SK-MEL-5 (cell line): ENCODE data around the gene RUBCN. TPM values are rescaled to one million over a fixed set of nuclear protein-coding genes. Genes with fewer than 3 reads are reported as not detected.
"Not testable (repeated sequence)": the region's sequence is repeated elsewhere in the genome, so short reads cannot be mapped to it uniquely, and the experiment has no call there.

Experiments
- DNase-seq: peaks from one replicate; pipeline ENCODE4 v3.0.0-alpha.2; 2016; ENCODE audit warnings: low read depth, low spot score
- in situ Hi-C: cut with HindIII; loops from 2 replicates; pipeline ENCODE4 v1.10.0; 2016; ENCODE audit warnings: low sequenced_read_pairs, high pct_unique_total_duplicates, low pct_unique_long_range_greater_than_20kb
- total RNA-seq: library from RNA; depleted of rRNA; stranded (reverse); fragments of >200 nt; shearing (Covaris generic); gene quantifications from 2 replicates; pipeline ENCODE4 v1.2.3, GENCODE V29; 2014

RUBCN gene
- total RNA-seq, 1 experiment from 2014 or later, result 27.1 TPM

DNA sequence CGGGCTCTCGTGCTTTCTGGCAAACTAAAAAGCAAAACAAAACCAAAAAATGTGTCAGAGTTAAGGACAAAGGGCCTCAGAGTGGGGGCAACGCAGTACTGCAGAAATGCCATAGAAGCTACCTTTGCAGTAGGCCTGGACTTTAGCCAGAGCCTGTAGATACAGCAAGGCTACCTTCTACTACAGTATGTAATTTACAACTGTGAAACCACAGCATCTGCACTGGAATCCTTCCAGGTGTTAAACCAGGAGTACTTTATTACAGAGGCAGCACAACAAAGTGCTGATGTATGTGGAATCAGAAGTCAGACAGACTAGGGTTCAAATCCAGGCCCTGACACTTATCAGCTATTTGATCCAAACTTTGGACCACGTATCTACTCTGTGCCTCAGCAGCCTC lies 34.9 kb downstream of the RUBCN start:
- no peak for DNase-seq
- in situ Hi-C loops, result no loop called here

GRCh38 chr3:197700095-197700494 lies 36.6 kb downstream of the RUBCN start:
- no peak for DNase-seq
- in situ Hi-C loops, result no loop called here

DNA sequence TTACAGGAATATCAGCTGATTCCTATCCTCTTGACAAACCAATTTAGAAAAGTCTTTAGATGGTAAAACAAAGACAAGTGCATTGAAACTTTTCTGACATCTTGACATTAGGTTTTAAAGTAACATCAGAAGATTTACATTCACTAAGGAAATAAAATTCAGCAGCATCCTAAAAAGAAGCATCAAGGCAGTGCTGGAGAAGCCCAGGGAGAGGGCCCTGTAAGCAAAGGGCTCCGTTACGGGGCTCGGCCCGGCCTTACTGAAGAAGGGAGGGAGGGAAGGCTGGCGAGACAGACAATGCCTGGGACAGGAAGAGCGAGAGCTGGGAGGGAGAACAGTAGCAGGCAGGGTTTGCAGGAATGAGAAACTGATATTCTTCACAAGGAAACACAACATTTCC lies 39.3 kb downstream of the RUBCN start:
- DNase-seq, result no peak
- in situ Hi-C loops, result no loop called here

- no peak for DNase-seq
- in situ Hi-C loops, result no loop called here
Observed at GRCh38 chr3:197694251-197694650, 42.5 kb downstream of the RUBCN start.

DNA sequence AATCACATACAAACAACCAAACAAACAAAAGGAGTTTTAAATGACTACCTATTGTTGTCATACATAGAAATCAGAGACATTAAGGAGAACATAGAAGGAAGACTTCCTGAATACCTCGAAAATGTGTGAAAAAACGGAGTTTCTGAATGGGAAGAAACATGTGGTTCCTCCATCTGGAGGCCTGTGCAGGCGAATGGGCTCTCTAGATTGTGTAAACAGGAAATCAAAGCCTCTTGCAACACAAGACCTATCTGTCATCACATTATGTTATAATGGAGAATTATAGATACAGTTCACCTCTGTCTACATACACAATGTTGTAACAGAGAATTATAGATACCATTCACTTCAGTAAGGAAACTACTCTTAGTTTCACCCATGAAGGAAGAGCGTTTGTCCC lies 44.1 kb downstream of the RUBCN start:
- no peak for DNase-seq
- in situ Hi-C loops, result no loop called here

GRCh38 chr3:197690754-197691153 lies 46.0 kb downstream of the RUBCN start:
- DNase-seq, result no peak
- in situ Hi-C loops, result no loop called here

GRCh38 chr3:197687570-197687969 lies 49.1 kb downstream of the RUBCN start:
- DNase-seq, result no peak
- in situ Hi-C loops, result no loop called here

GRCh38 chr3:197686899-197687298 lies 49.8 kb downstream of the RUBCN start:
- no peak for DNase-seq
- in situ Hi-C loops, result no loop called here

DNA sequence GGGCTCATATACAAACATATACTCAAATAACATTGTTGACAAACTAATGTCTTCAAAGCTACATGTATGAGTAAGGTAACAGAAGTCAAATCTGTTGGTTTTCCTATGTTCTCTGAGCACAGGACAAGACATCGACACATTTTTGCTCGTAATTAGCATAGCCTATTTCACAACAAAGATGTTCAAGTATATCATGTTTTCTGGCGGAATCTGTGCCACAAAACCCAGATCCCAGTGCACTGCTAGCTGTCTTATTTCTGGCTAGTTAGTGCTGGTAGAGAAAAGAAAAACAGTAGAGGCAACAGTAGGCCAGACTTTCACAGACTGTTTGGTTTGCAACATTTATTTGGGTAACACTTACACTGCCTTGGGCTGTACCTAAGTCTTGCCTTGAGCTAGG lies 51.2 kb downstream of the RUBCN start:
- no peak for DNase-seq
- in situ Hi-C loops, result no loop called here

- in situ Hi-C loops, result no loop called here
- DNase-seq, result no peak
Observed at GRCh38 chr3:197683191-197683590, 53.5 kb downstream of the RUBCN start.

GRCh38 chr3:197682713-197683112 lies 54.0 kb downstream of the RUBCN start:
- in situ Hi-C loops, result no loop called here
- peak; percentile 11 for DNase-seq

GRCh38 chr3:197680955-197681521 lies 55.7 kb downstream of the RUBCN start:
- in situ Hi-C loops, result no loop called here
- peak; percentile 48 for DNase-seq

GRCh38 chr3:197675951-197676350 lies 60.8 kb downstream of the RUBCN start:
- in situ Hi-C loops, result no loop called here
- DNase-seq, result no peak

- DNase-seq, result no peak
- in situ Hi-C loops, result no loop called here
Observed at GRCh38 chr3:197675563-197675860, 61.2 kb downstream of the RUBCN start.

DNA sequence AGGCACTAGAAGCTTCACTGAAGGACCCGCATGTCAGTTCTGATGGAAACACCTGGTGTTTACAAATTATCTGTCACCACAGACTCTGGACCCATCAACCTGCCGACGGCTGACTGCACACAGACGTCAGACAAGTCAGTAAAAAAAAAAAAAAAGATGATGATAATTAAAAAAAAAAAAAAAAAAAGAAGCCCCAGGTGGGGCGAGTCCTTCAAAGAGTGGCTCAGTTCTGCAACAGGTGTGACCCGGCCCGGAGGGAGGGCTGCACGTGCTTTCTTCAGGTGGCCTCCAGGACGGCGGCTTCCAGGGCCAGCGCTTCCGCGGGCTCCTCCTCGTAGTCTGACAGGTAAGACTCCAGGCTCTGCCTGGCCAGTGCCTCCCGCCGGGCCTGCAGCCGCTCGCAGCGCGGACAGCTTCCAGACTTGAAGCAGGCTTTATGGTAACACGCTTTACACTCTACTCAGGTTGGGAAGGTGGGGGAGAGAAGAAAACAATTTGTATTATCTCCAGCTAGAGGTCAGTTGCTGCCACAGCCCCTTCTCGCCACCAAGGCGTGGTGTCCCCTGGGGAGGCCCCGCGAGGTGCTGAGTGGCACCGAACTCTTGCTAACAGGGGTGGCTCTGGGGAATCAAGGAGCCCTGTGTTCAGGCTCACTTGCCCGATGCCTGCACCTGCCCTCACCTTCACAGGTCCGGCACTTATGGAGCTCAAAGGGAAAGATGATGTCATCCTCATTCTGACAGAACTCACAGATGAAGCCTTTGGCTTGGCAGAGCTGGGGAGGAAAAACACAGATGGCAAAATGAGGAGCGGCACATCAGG lies 61.8 kb downstream of the RUBCN start:
- in situ Hi-C loops, result no loop called here

DNA sequence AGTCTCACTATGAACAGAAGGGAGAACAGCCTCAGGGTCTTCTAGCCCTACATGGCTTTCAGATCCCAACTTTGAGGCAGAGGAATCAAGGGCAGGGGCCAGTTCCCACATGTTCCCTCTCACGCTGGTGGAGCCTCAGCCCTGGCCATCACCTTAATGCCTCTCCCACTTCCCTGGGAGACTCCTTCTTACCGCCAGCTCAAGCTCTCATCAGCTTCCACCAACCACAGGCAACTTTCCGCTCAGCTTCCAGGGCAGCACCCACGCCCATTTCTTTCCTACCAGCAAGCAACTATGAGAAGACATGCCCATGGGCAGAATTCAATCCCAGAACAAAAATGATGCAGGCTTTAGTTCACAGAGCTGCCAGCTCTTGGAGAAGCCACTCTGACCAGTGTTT lies 63.5 kb downstream of the RUBCN start:
- in situ Hi-C loops, result no loop called here
- DNase-seq, result no peak

More for the DNA sequence above, 61.8 kb downstream of the RUBCN start:
- no peak for DNase-seq

DNA sequence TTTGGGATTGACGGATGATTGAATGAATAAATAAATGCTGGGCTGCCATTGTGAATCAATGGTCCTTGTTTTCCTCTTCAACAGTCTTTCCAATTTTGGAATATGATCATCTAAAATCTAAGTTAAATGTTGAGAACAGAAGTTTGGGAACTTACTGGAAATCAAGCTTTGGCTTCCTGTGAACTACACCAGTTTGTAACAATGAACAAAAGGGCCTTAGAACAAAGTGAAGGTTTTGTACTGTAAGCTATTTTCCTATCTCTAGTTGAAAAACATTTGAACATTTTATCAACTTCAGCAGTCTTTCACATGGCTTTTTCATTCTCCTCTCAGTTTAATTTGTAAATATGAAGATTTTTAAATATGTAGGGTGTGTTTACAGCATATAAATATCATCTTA lies 66.3 kb downstream of the RUBCN start:
- no peak for DNase-seq
- in situ Hi-C loops, result no loop called here

GRCh38 chr3:197667968-197668367 lies 68.7 kb downstream of the RUBCN start:
- in situ Hi-C loops, result no loop called here
- no peak for DNase-seq

DNA sequence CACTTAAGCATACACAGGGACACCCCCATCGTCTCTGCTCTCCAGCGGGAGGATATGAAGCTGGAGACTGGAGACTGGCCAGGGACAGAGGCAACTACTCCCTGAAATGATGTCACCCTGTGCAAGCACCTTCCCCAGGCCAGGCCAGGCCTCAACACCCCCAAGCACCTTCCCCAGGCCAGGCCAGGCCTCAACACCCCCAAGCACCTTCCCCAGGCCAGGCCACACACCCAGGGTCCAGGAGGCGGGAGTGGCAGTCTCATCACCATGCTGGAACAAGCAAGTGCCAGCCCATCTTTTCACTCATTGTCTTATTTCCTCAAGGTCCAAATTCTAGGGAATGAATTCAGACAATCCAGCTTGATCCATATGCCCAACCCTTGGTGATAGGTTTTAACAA lies 69.4 kb downstream of the RUBCN start:
- in situ Hi-C loops, DNase-seq: not testable (repeated sequence)
